A549 (cell line): Measurements from ENCODE around the gene BNIP5. TPM values are rescaled to one million over a fixed set of nuclear protein-coding genes. Genes with fewer than 3 reads are reported as not detected.

Source experiments
- ATAC-seq, 2 experiments: fragments of 200-7000 bp in 1 of 2; fragments of >200 bp in 1 of 2; cut with Nextera tagmentation in 1 of 2; cut with Tn5 transposase in 1 of 2; 3 replicates each; pipeline versions ENCODE4 v1.8.0 to v1.9.1; 2018 to 2020; ENCODE audit warnings: mild to moderate bottlenecking in 1 of 2, moderate library complexity in 1 of 2
- CTCF ChIA-PET: fragments of 300-600 bp; sonication (Branson Sonifier 250); formaldehyde crosslinking; extraction: SDS; loops from one replicate; lab custom pipeline; 2021; ENCODE audit warnings: antibody characterized with exemption, inconsistent platforms; lab: Yijun Ruan, JAX
- POLR2A ChIA-PET: fragments of 350-600 bp; formaldehyde crosslinking; extraction: SDS; loops from one replicate; lab custom pipeline; 2021; ENCODE audit warnings: antibody characterized with exemption, inconsistent platforms; lab: Yijun Ruan, JAX
- DNase-seq, 2 experiments: peaks; one replicate each; pipeline versions ENCODE4 v3.0.0 to v3.0.0-alpha.2; 2011 to 2016; ENCODE audit warnings: low read depth in 1 of 2, low spot score in 1 of 2
- FAIRE-seq: peaks from 2 replicates; lab custom pipeline; 2011; peaks lifted over from hg19 to GRCh38; lab: Jason Lieb, UNC
- H3K27ac ChIP-seq, 2 experiments: fragments of >200 bp; sonication (Bioruptor Twin); formaldehyde crosslinking; 3 replicates each; pipeline ENCODE4 v1.5.1; 2016 to 2017
- H3K4me1 ChIP-seq: fragments of >200 bp; sonication (Bioruptor Twin); formaldehyde crosslinking; 3 replicates; pipeline ENCODE4 v1.6.1; 2016
- H3K4me2 ChIP-seq: fragments of >200 bp; sonication (Bioruptor Twin); formaldehyde crosslinking; 3 replicates; pipeline ENCODE4 v1.6.1; 2016
- H3K4me3 ChIP-seq: fragments of >200 bp; sonication (Bioruptor Twin); formaldehyde crosslinking; 3 replicates; pipeline ENCODE4 v1.5.1; 2016
- H3K9me3 ChIP-seq: fragments of >200 bp; sonication (Bioruptor Twin); formaldehyde crosslinking; 3 replicates; pipeline ENCODE4 v1.6.1; 2016
- EHF ChIP-seq: fragments of 250-450 bp; sonication (Bioruptor Pico); IDR thresholded peaks from 2 replicates; pipeline ENCODE4 v1.5.0; 2020; ENCODE audit warnings: mild to moderate bottlenecking
- EP300 ChIP-seq, 2 experiments: fragments of >200 bp; sonication (Bioruptor Twin); formaldehyde crosslinking; IDR thresholded peaks; 2 replicates in 1 of 2; 3 replicates in 1 of 2; pipeline ENCODE4 v1.6.1; 2016 to 2017
- FOSB ChIP-seq: fragments of 250-450 bp; sonication (Bioruptor Pico); IDR thresholded peaks from 2 replicates; pipeline ENCODE4 v1.5.0; 2020; ENCODE audit warnings: mild to moderate bottlenecking, moderate library complexity
- FOXS1 ChIP-seq: fragments of 250-450 bp; sonication (Bioruptor Pico); IDR thresholded peaks from 2 replicates; pipeline ENCODE4 v1.5.0; 2020; ENCODE audit warnings: mild to moderate bottlenecking, moderate library complexity
- HDAC2 ChIP-seq: fragments of 200-600 bp; sonication (generic); IDR thresholded peaks from 2 replicates; pipeline ENCODE4 v1.6.1; 2016
- HOXA7 ChIP-seq: fragments of 250-450 bp; sonication (Bioruptor Pico); IDR thresholded peaks from 2 replicates; pipeline ENCODE4 v1.5.0; 2020; ENCODE audit warnings: mild to moderate bottlenecking, moderate library complexity
- HOXB5 ChIP-seq: fragments of 250-450 bp; sonication (Bioruptor Pico); IDR thresholded peaks from 2 replicates; pipeline ENCODE4 v1.5.0; 2020; ENCODE audit warnings: mild to moderate bottlenecking, moderate library complexity
- JUNB ChIP-seq: fragments of >200 bp; sonication (Bioruptor Twin); formaldehyde crosslinking; IDR thresholded peaks from 2 replicates; pipeline ENCODE4 v1.6.1; 2016
- KDM5A ChIP-seq: fragments of 200-600 bp; sonication (generic); IDR thresholded peaks from 2 replicates; pipeline ENCODE4 v1.6.1; 2016; ENCODE audit warnings: antibody characterized with exemption, mild to moderate bottlenecking
- MAFK ChIP-seq: fragments of 450-650 bp; IDR thresholded peaks from 2 replicates; pipeline ENCODE4 v1.6.1; 2014; ENCODE audit not compliant: partially characterized antibody
- NFE2L2 ChIP-seq: fragments of 150-350 bp; conservative IDR thresholded peaks from 2 replicates; pipeline ENCODE4 v1.6.1; 2014; ENCODE audit warnings: low read length
- NPAS2 ChIP-seq: fragments of 250-450 bp; sonication (Bioruptor Pico); IDR thresholded peaks from 2 replicates; pipeline ENCODE4 v1.8.0; 2022; ENCODE audit warnings: mild to moderate bottlenecking, moderate library complexity, borderline replicate concordance
- NR3C1 ChIP-seq: fragments of >200 bp; sonication (Bioruptor Twin); formaldehyde crosslinking; IDR thresholded peaks from 3 replicates; pipeline ENCODE4 v1.6.1; 2017
- POLR2A ChIP-seq: IDR thresholded peaks from 2 replicates; pipeline ENCODE4 v1.6.1; 2012; ENCODE audit warnings: mild to moderate bottlenecking, low read length
- RAD21 ChIP-seq, 2 experiments: fragments of >200 bp in 1 of 2; sonication (Bioruptor Twin) in 1 of 2; formaldehyde crosslinking in 1 of 2; IDR thresholded peaks in 1 of 2; conservative IDR thresholded peaks in 1 of 2; 2 replicates in 1 of 2; 3 replicates in 1 of 2; pipeline ENCODE4 v1.6.1; 2012 to 2018; ENCODE audit warnings: inconsistent platforms in 1 of 2
- RARB ChIP-seq: fragments of 250-450 bp; sonication (Bioruptor Pico); IDR thresholded peaks from 2 replicates; pipeline ENCODE4 v1.8.0; 2021; ENCODE audit warnings: mild to moderate bottlenecking, moderate library complexity
- RCOR1 ChIP-seq: fragments of 150-350 bp; IDR thresholded peaks from 2 replicates; pipeline ENCODE4 v1.6.1; 2014; ENCODE audit warnings: antibody characterized with exemption, low read length, low read depth
- SMC3 ChIP-seq: fragments of >200 bp; sonication (Bioruptor Twin); formaldehyde crosslinking; IDR thresholded peaks from 3 replicates; pipeline ENCODE4 v1.6.1; 2018; ENCODE audit warnings: inconsistent platforms
- TFCP2L1 ChIP-seq: fragments of 250-450 bp; sonication (Bioruptor Pico); IDR thresholded peaks from 2 replicates; pipeline ENCODE4 v1.5.0; 2021; ENCODE audit warnings: mild to moderate bottlenecking
- TP53 ChIP-seq: fragments of 250-450 bp; sonication (Bioruptor Pico); IDR thresholded peaks from 2 replicates; pipeline ENCODE4 v1.5.0; 2021; ENCODE audit warnings: mild to moderate bottlenecking, moderate library complexity
- ZFP36 ChIP-seq: fragments of 450-650 bp; IDR thresholded peaks from 2 replicates; pipeline ENCODE4 v1.6.1; 2014; ENCODE audit warnings: borderline replicate concordance; ENCODE audit not compliant: partially characterized antibody
- ZNF302 ChIP-seq: fragments of 250-450 bp; sonication (Bioruptor Pico); IDR thresholded peaks from 2 replicates; pipeline ENCODE4 v1.9.0; 2021; ENCODE audit warnings: inconsistent platforms, mild to moderate bottlenecking, moderate library complexity
- WGBS: methylation state at CpG from one replicate; pipeline ENCODE4 v1.1.6; 2017; ENCODE audit errors: missing lambda C conversion rate; 5-methylcytosine and 5-hydroxymethylcytosine counted together
- polyA plus RNA-seq, 4 experiments: library from polyadenylated mRNA; depleted of rRNA in 3 of 4; stranded (reverse); fragments of >200 nt; fragmentation: RNase III in 1 of 4; extraction: RNeasy Plus Mini Kit Qiagen cat#74134 plus additional on column Dnase treatment in 1 of 4; gene quantifications; 2 replicates in 3 of 4; 3 replicates in 1 of 4; pipeline ENCODE4 v1.2.3, GENCODE V29; 2011 to 2017
- TF ChIP-seq, protein P1 (sequence below): fragments of >200 bp; sonication (Bioruptor Twin); formaldehyde crosslinking; IDR thresholded peaks from 3 replicates; pipeline ENCODE4 v1.5.1; 2016
- TF ChIP-seq, protein P2 (sequence below): IDR thresholded peaks from 2 replicates; pipeline ENCODE4 v1.6.1; 2012
- TF ChIP-seq, protein P3 (sequence below): fragments of 250-450 bp; sonication (Bioruptor Pico); IDR thresholded peaks from 2 replicates; pipeline ENCODE4 v1.5.0; 2021; ENCODE audit warnings: mild to moderate bottlenecking, moderate library complexity, borderline replicate concordance
- TF ChIP-seq, protein P4 (sequence below): fragments of 150-350 bp; IDR thresholded peaks from 2 replicates; pipeline ENCODE4 v1.6.1; 2014; ENCODE audit warnings: low read depth, mild to moderate bottlenecking, low read length
- TF ChIP-seq, protein P5 (sequence below): IDR thresholded peaks from 2 replicates; pipeline ENCODE4 v1.6.1; 2012; ENCODE audit warnings: low read depth, borderline replicate concordance
- TF ChIP-seq, protein P6 (sequence below): fragments of 450-650 bp; IDR thresholded peaks from 2 replicates; pipeline ENCODE4 v1.6.1; 2014; ENCODE audit warnings: antibody characterized with exemption
- TF ChIP-seq, protein P7 (sequence below): IDR thresholded peaks from 2 replicates; pipeline ENCODE4 v1.6.1; 2012

The BNIP5 gene
- polyA plus RNA-seq, 2 of the 4 experiments (the other 2 are of a cell fraction) = not detected

DNA sequence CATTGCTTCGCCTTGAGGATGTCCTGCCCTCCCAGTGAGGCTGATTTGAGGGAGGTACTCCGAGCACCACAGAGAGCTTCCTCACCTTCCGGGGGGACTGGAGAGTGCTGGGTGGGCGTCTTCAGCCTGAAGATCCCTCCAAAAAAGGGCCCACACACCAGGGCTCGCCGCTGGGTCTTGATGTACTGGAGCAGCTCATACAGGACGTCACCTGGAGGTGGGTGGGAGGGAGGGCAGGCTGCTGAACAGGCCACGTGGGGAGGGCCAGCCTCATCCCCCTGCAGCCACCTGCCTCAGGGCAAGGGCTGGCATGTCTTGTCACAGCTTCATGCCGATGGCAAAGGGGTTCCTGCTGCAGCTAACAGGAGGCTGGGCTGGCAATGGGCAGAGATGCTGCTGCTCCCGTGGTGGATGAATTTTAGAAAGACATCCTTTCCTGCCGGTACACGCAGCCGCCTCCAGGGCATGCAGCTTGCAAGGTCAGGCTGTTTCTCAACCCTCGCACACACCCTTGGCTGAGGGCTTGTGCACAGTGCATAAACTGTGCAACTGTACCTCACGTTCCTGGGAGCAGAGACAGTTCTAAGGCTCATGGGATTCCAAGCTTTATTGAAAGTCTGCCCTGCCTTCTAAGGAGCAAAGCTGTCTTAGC, 36.8 kb upstream of the BNIP5 start:
- H3K4me1 ChIP-seq = no peaks in the 10 kb centered on the region
- TF ChIP-seq, protein P1, sequence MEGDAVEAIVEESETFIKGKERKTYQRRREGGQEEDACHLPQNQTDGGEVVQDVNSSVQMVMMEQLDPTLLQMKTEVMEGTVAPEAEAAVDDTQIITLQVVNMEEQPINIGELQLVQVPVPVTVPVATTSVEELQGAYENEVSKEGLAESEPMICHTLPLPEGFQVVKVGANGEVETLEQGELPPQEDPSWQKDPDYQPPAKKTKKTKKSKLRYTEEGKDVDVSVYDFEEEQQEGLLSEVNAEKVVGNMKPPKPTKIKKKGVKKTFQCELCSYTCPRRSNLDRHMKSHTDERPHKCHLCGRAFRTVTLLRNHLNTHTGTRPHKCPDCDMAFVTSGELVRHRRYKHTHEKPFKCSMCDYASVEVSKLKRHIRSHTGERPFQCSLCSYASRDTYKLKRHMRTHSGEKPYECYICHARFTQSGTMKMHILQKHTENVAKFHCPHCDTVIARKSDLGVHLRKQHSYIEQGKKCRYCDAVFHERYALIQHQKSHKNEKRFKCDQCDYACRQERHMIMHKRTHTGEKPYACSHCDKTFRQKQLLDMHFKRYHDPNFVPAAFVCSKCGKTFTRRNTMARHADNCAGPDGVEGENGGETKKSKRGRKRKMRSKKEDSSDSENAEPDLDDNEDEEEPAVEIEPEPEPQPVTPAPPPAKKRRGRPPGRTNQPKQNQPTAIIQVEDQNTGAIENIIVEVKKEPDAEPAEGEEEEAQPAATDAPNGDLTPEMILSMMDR = no peak
- no peak for TF ChIP-seq ZFP36
- no peak for TF ChIP-seq TP53 (CRISPR knock-in tag)
- TF ChIP-seq NFE2L2 = no peak
- TF ChIP-seq RCOR1 = no peak
- TF ChIP-seq, protein P2, sequence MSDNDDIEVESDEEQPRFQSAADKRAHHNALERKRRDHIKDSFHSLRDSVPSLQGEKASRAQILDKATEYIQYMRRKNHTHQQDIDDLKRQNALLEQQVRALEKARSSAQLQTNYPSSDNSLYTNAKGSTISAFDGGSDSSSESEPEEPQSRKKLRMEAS = no peak
- TF ChIP-seq HDAC2 = no peak
- TF ChIP-seq, protein P3, sequence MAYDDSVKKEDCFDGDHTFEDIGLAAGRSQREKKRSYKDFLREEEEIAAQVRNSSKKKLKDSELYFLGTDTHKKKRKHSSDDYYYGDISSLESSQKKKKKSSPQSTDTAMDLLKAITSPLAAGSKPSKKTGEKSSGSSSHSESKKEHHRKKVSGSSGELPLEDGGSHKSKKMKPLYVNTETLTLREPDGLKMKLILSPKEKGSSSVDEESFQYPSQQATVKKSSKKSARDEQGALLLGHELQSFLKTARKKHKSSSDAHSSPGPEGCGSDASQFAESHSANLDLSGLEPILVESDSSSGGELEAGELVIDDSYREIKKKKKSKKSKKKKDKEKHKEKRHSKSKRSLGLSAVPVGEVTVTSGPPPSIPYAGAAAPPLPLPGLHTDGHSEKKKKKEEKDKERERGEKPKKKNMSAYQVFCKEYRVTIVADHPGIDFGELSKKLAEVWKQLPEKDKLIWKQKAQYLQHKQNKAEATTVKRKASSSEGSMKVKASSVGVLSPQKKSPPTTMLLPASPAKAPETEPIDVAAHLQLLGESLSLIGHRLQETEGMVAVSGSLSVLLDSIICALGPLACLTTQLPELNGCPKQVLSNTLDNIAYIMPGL (CRISPR knock-in tag) = no peak
- TF ChIP-seq POLR2A = no peak
- no peak for TF ChIP-seq FOSB (CRISPR knock-in tag)
- no peak for TF ChIP-seq HOXA7 (CRISPR knock-in tag)
- TF ChIP-seq ZNF302 = no peak
- no peak for TF ChIP-seq EHF
- no peak for TF ChIP-seq MAFK
- TF ChIP-seq SMC3 = no peak
- TF ChIP-seq, protein P4, sequence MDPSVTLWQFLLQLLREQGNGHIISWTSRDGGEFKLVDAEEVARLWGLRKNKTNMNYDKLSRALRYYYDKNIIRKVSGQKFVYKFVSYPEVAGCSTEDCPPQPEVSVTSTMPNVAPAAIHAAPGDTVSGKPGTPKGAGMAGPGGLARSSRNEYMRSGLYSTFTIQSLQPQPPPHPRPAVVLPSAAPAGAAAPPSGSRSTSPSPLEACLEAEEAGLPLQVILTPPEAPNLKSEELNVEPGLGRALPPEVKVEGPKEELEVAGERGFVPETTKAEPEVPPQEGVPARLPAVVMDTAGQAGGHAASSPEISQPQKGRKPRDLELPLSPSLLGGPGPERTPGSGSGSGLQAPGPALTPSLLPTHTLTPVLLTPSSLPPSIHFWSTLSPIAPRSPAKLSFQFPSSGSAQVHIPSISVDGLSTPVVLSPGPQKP = no peak
- TF ChIP-seq NR3C1 = no peak
- ChIA-PET CTCF (interaction anchor here (0.8 kb wide), 1 partner anchor 32 kb away, joined by 3 read pairs; no protein-coding TSS in a partner anchor), POLR2A (no interaction called here)
- 34% methylated on average over 7 of the region's 15 CpGs for WGBS
- no peak for FAIRE-seq
- DNase-seq = no peak
- ATAC-seq = peak; percentile 33 to 62; a peak in 3 of 6 replicates
- H3K27ac ChIP-seq = no peak overlapping the region
- no peak overlapping the region for H3K4me2 ChIP-seq
- H3K4me3 ChIP-seq = no peak overlapping the region
- no peaks in the 10 kb centered on the region for H3K9me3 ChIP-seq

DNA sequence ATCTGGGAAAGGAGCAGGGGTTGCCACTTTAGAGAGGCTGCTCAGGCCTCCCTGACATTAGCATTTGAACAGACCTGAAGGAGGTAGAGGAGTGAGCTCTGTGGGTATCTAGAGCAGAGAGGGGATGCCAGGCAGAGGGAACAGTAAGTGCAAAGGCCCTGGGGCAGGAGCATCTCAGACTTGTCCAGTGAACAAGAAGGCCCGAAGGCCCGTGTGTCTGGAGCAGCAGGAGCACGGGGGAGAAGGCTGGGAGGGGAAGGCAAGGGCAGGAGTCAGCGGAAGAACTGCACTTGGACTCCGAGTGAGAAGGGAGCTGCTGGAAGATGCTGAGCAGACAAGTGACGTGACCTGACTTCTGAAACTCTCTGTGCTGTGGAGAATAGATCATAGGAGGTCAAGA, 35.4 kb upstream of the BNIP5 start:
- H3K4me1 ChIP-seq = no peaks in the 10 kb centered on the region
- no peak for FAIRE-seq
- no peak overlapping the region for H3K4me3 ChIP-seq
- H3K9me3 ChIP-seq = no peaks in the 10 kb centered on the region
- H3K4me2 ChIP-seq = no peak overlapping the region
- TF ChIP-seq TFCP2L1 (CRISPR knock-in tag) (no peak), KDM5A (no peak), RARB (CRISPR knock-in tag) (no peak), JUNB (no peak), NR3C1 (no peak), NPAS2 (no peak), HOXA7 (CRISPR knock-in tag) (no peak), EP300 (IDR thresholded peaks at IDR 0.05) (no peak), MAFK (no peak), FOXS1 (CRISPR knock-in tag) (no peak), RAD21 (conservative IDR thresholded peaks at IDR 0.05 in 1 of 2, IDR thresholded peaks at IDR 0.05 in 1 of 2) (no peak), HOXB5 (CRISPR knock-in tag) (no peak)
- TF ChIP-seq, protein P5, sequence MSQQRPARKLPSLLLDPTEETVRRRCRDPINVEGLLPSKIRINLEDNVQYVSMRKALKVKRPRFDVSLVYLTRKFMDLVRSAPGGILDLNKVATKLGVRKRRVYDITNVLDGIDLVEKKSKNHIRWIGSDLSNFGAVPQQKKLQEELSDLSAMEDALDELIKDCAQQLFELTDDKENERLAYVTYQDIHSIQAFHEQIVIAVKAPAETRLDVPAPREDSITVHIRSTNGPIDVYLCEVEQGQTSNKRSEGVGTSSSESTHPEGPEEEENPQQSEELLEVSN = no peak
- TF ChIP-seq, protein P6, sequence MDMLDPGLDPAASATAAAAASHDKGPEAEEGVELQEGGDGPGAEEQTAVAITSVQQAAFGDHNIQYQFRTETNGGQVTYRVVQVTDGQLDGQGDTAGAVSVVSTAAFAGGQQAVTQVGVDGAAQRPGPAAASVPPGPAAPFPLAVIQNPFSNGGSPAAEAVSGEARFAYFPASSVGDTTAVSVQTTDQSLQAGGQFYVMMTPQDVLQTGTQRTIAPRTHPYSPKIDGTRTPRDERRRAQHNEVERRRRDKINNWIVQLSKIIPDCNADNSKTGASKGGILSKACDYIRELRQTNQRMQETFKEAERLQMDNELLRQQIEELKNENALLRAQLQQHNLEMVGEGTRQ = no peak
- TF ChIP-seq, protein P7, sequence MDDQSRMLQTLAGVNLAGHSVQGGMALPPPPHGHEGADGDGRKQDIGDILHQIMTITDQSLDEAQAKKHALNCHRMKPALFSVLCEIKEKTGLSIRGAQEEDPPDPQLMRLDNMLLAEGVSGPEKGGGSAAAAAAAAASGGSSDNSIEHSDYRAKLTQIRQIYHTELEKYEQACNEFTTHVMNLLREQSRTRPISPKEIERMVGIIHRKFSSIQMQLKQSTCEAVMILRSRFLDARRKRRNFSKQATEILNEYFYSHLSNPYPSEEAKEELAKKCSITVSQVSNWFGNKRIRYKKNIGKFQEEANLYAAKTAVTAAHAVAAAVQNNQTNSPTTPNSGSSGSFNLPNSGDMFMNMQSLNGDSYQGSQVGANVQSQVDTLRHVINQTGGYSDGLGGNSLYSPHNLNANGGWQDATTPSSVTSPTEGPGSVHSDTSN = no peak
- CTCF ChIA-PET = interaction anchor here (0.7 to 4.6 kb wide), 2 partner anchors 11 to 1295 kb away, joined by 3 to 23 read pairs; no protein-coding TSS in a partner anchor
- WGBS = 55% methylated on average over 6 of the region's 6 CpGs
- H3K27ac ChIP-seq = no peak overlapping the region
- POLR2A ChIA-PET = no interaction called here
- no peak for ATAC-seq
- no peak for DNase-seq
